ENCODE data around the gene MFN2.
A peak's percentile ranks its signal among the peaks of the same experiment; 100 is the strongest.

The MFN2 gene

GRCh38 chr1:11967028-11967547 is 13.2 kb upstream of the MFN2 start:
- TF ChIP-seq EZH2 (IDR thresholded peaks at IDR 0.05; ENCODE audit: borderline replicate concordance, low read length) (no peak), CTCF (IDR thresholded peaks at IDR 0.05; ENCODE audit: low read length) (peak; percentile 62)
- Histone ChIP-seq H3K4me2 (ENCODE audit: low read length) (no peak overlapping the region), H4K20me1 (ENCODE audit: insufficient read depth, low read length) (no peaks in the 10 kb centered on the region), H3F3A (ENCODE audit: insufficient read depth, low read length) (no peaks in the 10 kb centered on the region), H3K27me3 (ENCODE audit: insufficient read depth, low read length) (no peaks in the 10 kb centered on the region), H3K9me3 (ENCODE audit: low read length) (no peaks in the 10 kb centered on the region), H2AFZ (ENCODE audit: low read length) (no peak overlapping the region), H3K4me3 (ENCODE audit: low read depth, low read length, poor library complexity, severe bottlenecking) (no peak overlapping the region), H3K27ac (ENCODE audit: low read depth, low read length, poor library complexity, severe bottlenecking) (no peak overlapping the region), H3K79me2 (ENCODE audit: insufficient read depth, low read length) (no peaks in the 10 kb centered on the region), H3K9me2 (ENCODE audit: low read depth, low read length) (no peaks in the 10 kb centered on the region), H3K4me1 (ENCODE audit: insufficient read depth, low read length, severe bottlenecking) (no peaks in the 10 kb centered on the region), H3K36me3 (ENCODE audit: insufficient read depth, low read length) (peaks cover 38% of the 10 kb centered on the region), H3K9ac (ENCODE audit: low read length) (no peak overlapping the region)

- no peaks in the 10 kb centered on the region for H3K4me1 ChIP-seq (ENCODE audit: insufficient read depth, low read length, severe bottlenecking)
- no peak overlapping the region for H2AFZ ChIP-seq (ENCODE audit: low read length)
- H3K9me3 ChIP-seq (ENCODE audit: low read length), result no peaks in the 10 kb centered on the region
- H3K4me2 ChIP-seq (ENCODE audit: low read length), result no peak overlapping the region
- peaks cover 28% of the 10 kb centered on the region for H3K36me3 ChIP-seq (ENCODE audit: insufficient read depth, low read length)
- no peak for TF ChIP-seq CTCF (IDR thresholded peaks at IDR 0.05; ENCODE audit: low read length)
- TF ChIP-seq EZH2 (IDR thresholded peaks at IDR 0.05; ENCODE audit: borderline replicate concordance, low read length), result no peak
- H3K9ac ChIP-seq (ENCODE audit: low read length), result no peak overlapping the region
- no peaks in the 10 kb centered on the region for H3K27me3 ChIP-seq (ENCODE audit: insufficient read depth, low read length)
- H3K27ac ChIP-seq (ENCODE audit: low read depth, low read length, poor library complexity, severe bottlenecking), result no peak overlapping the region
- H3K9me2 ChIP-seq (ENCODE audit: low read depth, low read length), result no peaks in the 10 kb centered on the region
- no peaks in the 10 kb centered on the region for H3F3A ChIP-seq (ENCODE audit: insufficient read depth, low read length)
- H3K79me2 ChIP-seq (ENCODE audit: insufficient read depth, low read length), result no peaks in the 10 kb centered on the region
- H3K4me3 ChIP-seq (ENCODE audit: low read depth, low read length, poor library complexity, severe bottlenecking), result no peak overlapping the region
- no peaks in the 10 kb centered on the region for H4K20me1 ChIP-seq (ENCODE audit: insufficient read depth, low read length)
Measured at GRCh38 chr1:11970441-11971185, 9.6 kb upstream of the MFN2 start.

- no peaks in the 10 kb centered on the region for H3K27me3 ChIP-seq (ENCODE audit: insufficient read depth, low read length)
- no peak overlapping the region for H3K4me2 ChIP-seq (ENCODE audit: low read length)
- no peak overlapping the region for H3K9ac ChIP-seq (ENCODE audit: low read length)
- H3F3A ChIP-seq (ENCODE audit: insufficient read depth, low read length), result no peaks in the 10 kb centered on the region
- H3K9me3 ChIP-seq (ENCODE audit: low read length), result no peaks in the 10 kb centered on the region
- H3K9me2 ChIP-seq (ENCODE audit: low read depth, low read length), result no peaks in the 10 kb centered on the region
- H3K79me2 ChIP-seq (ENCODE audit: insufficient read depth, low read length), result peaks cover 4% of the 10 kb centered on the region; the same call in 1 of the 2 replicates
- H3K27ac ChIP-seq (ENCODE audit: low read depth, low read length, poor library complexity, severe bottlenecking), result no peak overlapping the region
- H3K4me1 ChIP-seq (ENCODE audit: insufficient read depth, low read length, severe bottlenecking), result peaks cover 30% of the 10 kb centered on the region
- TF ChIP-seq CTCF (IDR thresholded peaks at IDR 0.05; ENCODE audit: low read length) (no peak), EZH2 (IDR thresholded peaks at IDR 0.05; ENCODE audit: borderline replicate concordance, low read length) (no peak)
- H3K36me3 ChIP-seq (ENCODE audit: insufficient read depth, low read length), result peaks cover 20% of the 10 kb centered on the region
- H2AFZ ChIP-seq (ENCODE audit: low read length), result no peak overlapping the region
- no peak overlapping the region for H3K4me3 ChIP-seq (ENCODE audit: low read depth, low read length, poor library complexity, severe bottlenecking)
- no peaks in the 10 kb centered on the region for H4K20me1 ChIP-seq (ENCODE audit: insufficient read depth, low read length)
Measured at GRCh38 chr1:11977625-11978024, 2.6 kb upstream of the MFN2 start.

All from OCI-LY1 (cell line).